ENCODE measurements around the gene TTC34. TPM values are rescaled to one million over a fixed set of nuclear protein-coding genes. Genes with fewer than 3 reads are reported as not detected.
A peak's percentile ranks its signal among the peaks of the same experiment; 100 is the strongest.

TTC34 gene
- total and polyA plus RNA-seq, 9 of the 15 experiments (the other 6 are each of a cell fraction or from before 2014, with no cell fraction given) = 0.03 to 0.38 (median 0.05) TPM; not detected in 2

- TF ChIP-seq E2F1 (CRISPR knock-in tag; IDR thresholded peaks at IDR 0.05) = peak; percentile 81
- no peak for TF ChIP-seq EZH2 (IDR thresholded peaks at IDR 0.05; ENCODE audit: borderline replicate concordance, low read depth, low read length)
- TF ChIP-seq SMAD2 (IDR thresholded peaks at IDR 0.05; ENCODE audit: low read depth, low read length) = no peak
- TF ChIP-seq ZNF184 (CRISPR knock-in tag; IDR thresholded peaks at IDR 0.05) = no peak
- no peak for TF ChIP-seq ZNF785 (CRISPR knock-in tag; IDR thresholded peaks at IDR 0.05)
Observed at GRCh38 chr1:2586154-2587070, 215.1 kb downstream of the TTC34 start, which contains the start of gene PRXL2B (continued).

Other genes starting within 250 kb of the TTC34 start
- gene TNFRSF14, start 245.3 kb downstream of the TTC34 start, total RNA-seq (2014; rRNA removed) = 0.68 and 0.73 TPM in 2 replicates
- 0.11 and 0.16 TPM in 2 replicates for gene TNFRSF14, start 245.3 kb downstream of the TTC34 start, total RNA-seq (2014; rRNA removed; fragmentation: Illumina TruSeq; extraction: Trizol)
- 1.1 and 1.3 TPM in 2 replicates for gene TNFRSF14, start 245.3 kb downstream of the TTC34 start, total RNA-seq (2015; rRNA removed; fragmentation: Illumina TruSeq; extraction: Trizol)
- gene TNFRSF14, start 245.3 kb downstream of the TTC34 start, total RNA-seq (2021) = 1.8 and 2.1 TPM in 2 replicates
- gene TNFRSF14, start 245.3 kb downstream of the TTC34 start, polyA plus RNA-seq (2011; rRNA removed) = 0.68 and 1.3 TPM in 2 replicates
- 0.58 and 0.89 TPM in 2 replicates for gene TNFRSF14, start 245.3 kb downstream of the TTC34 start, polyA plus RNA-seq (2014; fragmentation: Illumina TruSeq; extraction: Trizol)
- gene TNFRSF14, start 245.3 kb downstream of the TTC34 start, polyA plus RNA-seq (2014; fragmentation: Nextera tagmentation; extraction: Ambion mirVana) = not detected
- 1.6 and 2.3 TPM in 2 replicates for gene TNFRSF14, start 245.3 kb downstream of the TTC34 start, polyA plus RNA-seq (2014; rRNA removed)
- gene PRXL2B, start 214.9 kb downstream of the TTC34 start, total RNA-seq (2014; rRNA removed) = 14.0 and 16.4 TPM in 2 replicates
- 3.3 and 4.1 TPM in 2 replicates for gene PRXL2B, start 214.9 kb downstream of the TTC34 start, total RNA-seq (2014; rRNA removed; fragmentation: Illumina TruSeq; extraction: Trizol)
- gene PRXL2B, start 214.9 kb downstream of the TTC34 start, total RNA-seq (2015; rRNA removed; fragmentation: Illumina TruSeq; extraction: Trizol) = 11.8 TPM in 2 replicates
- 25.3 and 28.1 TPM in 2 replicates for gene PRXL2B, start 214.9 kb downstream of the TTC34 start, total RNA-seq (2021)
- gene PRXL2B, start 214.9 kb downstream of the TTC34 start, polyA plus RNA-seq (2011; rRNA removed) = 6.7 and 7.0 TPM in 2 replicates
- 15.2 and 16.6 TPM in 2 replicates for gene PRXL2B, start 214.9 kb downstream of the TTC34 start, polyA plus RNA-seq (2014; fragmentation: Illumina TruSeq; extraction: Trizol)
- gene PRXL2B, start 214.9 kb downstream of the TTC34 start, polyA plus RNA-seq (2014; fragmentation: Nextera tagmentation; extraction: Ambion mirVana) = 1 to 10 TPM in 1 of 2 experiments, under 1 TPM in 1; 0.99 to 1.7 TPM
- gene PRXL2B, start 214.9 kb downstream of the TTC34 start, polyA plus RNA-seq (2014; rRNA removed) = 17.6 and 20.7 TPM in 2 replicates
- gene MMEL1, start 168.7 kb downstream of the TTC34 start, total RNA-seq (2014; rRNA removed) = not detected in 2 replicates
- gene MMEL1, start 168.7 kb downstream of the TTC34 start, total RNA-seq (2014; rRNA removed; fragmentation: Illumina TruSeq; extraction: Trizol) = not detected in 2 replicates
- gene MMEL1, start 168.7 kb downstream of the TTC34 start, total RNA-seq (2015; rRNA removed; fragmentation: Illumina TruSeq; extraction: Trizol) = not detected in 2 replicates
- not detected in 2 replicates for gene MMEL1, start 168.7 kb downstream of the TTC34 start, total RNA-seq (2021)
- gene MMEL1, start 168.7 kb downstream of the TTC34 start, polyA plus RNA-seq (2011; rRNA removed) = not detected in 2 replicates
- gene MMEL1, start 168.7 kb downstream of the TTC34 start, polyA plus RNA-seq (2014; fragmentation: Illumina TruSeq; extraction: Trizol) = not detected in 2 replicates
- gene MMEL1, start 168.7 kb downstream of the TTC34 start, polyA plus RNA-seq (2014; fragmentation: Nextera tagmentation; extraction: Ambion mirVana) = not detected
- not detected in 2 replicates for gene MMEL1, start 168.7 kb downstream of the TTC34 start, polyA plus RNA-seq (2014; rRNA removed)
- gene ACTRT2, start 219.8 kb upstream of the TTC34 start, total RNA-seq (2014; rRNA removed) = not detected in 2 replicates
- not detected in 2 replicates for gene ACTRT2, start 219.8 kb upstream of the TTC34 start, total RNA-seq (2014; rRNA removed; fragmentation: Illumina TruSeq; extraction: Trizol)
- gene ACTRT2, start 219.8 kb upstream of the TTC34 start, total RNA-seq (2015; rRNA removed; fragmentation: Illumina TruSeq; extraction: Trizol) = not detected in 2 replicates
- gene ACTRT2, start 219.8 kb upstream of the TTC34 start, total RNA-seq (2021) = not detected in 2 replicates
- not detected in 2 replicates for gene ACTRT2, start 219.8 kb upstream of the TTC34 start, polyA plus RNA-seq (2011; rRNA removed)
- gene ACTRT2, start 219.8 kb upstream of the TTC34 start, polyA plus RNA-seq (2014; fragmentation: Illumina TruSeq; extraction: Trizol) = not detected in 2 replicates
- not detected for gene ACTRT2, start 219.8 kb upstream of the TTC34 start, polyA plus RNA-seq (2014; fragmentation: Nextera tagmentation; extraction: Ambion mirVana)
- not detected in 2 replicates for gene ACTRT2, start 219.8 kb upstream of the TTC34 start, polyA plus RNA-seq (2014; rRNA removed)